H1 (cell line): ENCODE measurements around the gene ALAS1. TPM values are rescaled to one million over a fixed set of nuclear protein-coding genes. Genes with fewer than 3 reads are reported as not detected.

Source experiments
- CTCF ChIA-PET: fragments of 300-600 bp; sonication (Branson Sonifier 250); formaldehyde crosslinking; loops from one replicate; lab custom pipeline; 2021; ENCODE audit not compliant: partially characterized antibody; lab: Charles Lee
- POLR2A ChIA-PET: fragments of 300-600 bp; sonication (Branson Sonifier 250); formaldehyde crosslinking; loops from one replicate; lab custom pipeline; 2021; ENCODE audit warnings: inconsistent platforms; ENCODE audit not compliant: partially characterized antibody; lab: Charles Lee
- DNase-seq, 2 experiments: peaks; one replicate each; pipeline versions ENCODE4 v3.0.0 to v3.0.0-alpha.2; 2010 to 2022; ENCODE audit warnings: low spot score in 2 of 2, low read depth in 1 of 2, mixed read lengths in 1 of 2
- FAIRE-seq: peaks from 2 replicates; lab custom pipeline; 2011; peaks lifted over from hg19 to GRCh38; lab: Jason Lieb, UNC
- H2AFZ ChIP-seq: 2 replicates; pipeline ENCODE4 v1.8.1; 2012; ENCODE audit warnings: low read length, inconsistent platforms
- H2AK5ac ChIP-seq: 2 replicates; pipeline ENCODE4 v1.6.1; 2013; ENCODE audit warnings: low read depth, low read length
- H2BK120ac ChIP-seq: replicated peaks from 2 replicates; pipeline ENCODE3; 2013; ENCODE audit warnings: low read depth, low read length, inconsistent platforms
- H2BK12ac ChIP-seq: 2 replicates; pipeline ENCODE4 v1.6.1; 2013; ENCODE audit warnings: low read depth, low read length
- H2BK15ac ChIP-seq: 2 replicates; pipeline ENCODE4 v1.6.1; 2013; ENCODE audit warnings: low read length
- H2BK20ac ChIP-seq: 2 replicates; pipeline ENCODE4 v1.6.1; 2013; ENCODE audit warnings: low read length
- H2BK5ac ChIP-seq: 2 replicates; pipeline ENCODE4 v1.6.1; 2013; ENCODE audit warnings: low read depth, low read length
- H3K14ac ChIP-seq: 2 replicates; pipeline ENCODE4 v1.6.1; 2013; ENCODE audit warnings: inconsistent platforms; ENCODE audit not compliant: insufficient read length
- H3K18ac ChIP-seq: 2 replicates; pipeline ENCODE4 v1.6.1; 2013; ENCODE audit warnings: low read length; ENCODE audit errors: extremely low read depth
- H3K23ac ChIP-seq: 2 replicates; pipeline ENCODE4 v1.6.1; 2013; ENCODE audit warnings: inconsistent platforms; ENCODE audit not compliant: insufficient read length
- H3K23me2 ChIP-seq: 2 replicates; pipeline ENCODE4 v1.6.1; 2013; ENCODE audit warnings: low read depth, low read length
- H3K27ac ChIP-seq: 2 replicates; pipeline ENCODE4 v1.6.1; 2011; ENCODE audit warnings: low read depth, low read length, inconsistent platforms
- H3K27me3 ChIP-seq, 4 experiments: replicated peaks in 1 of 4; 1 replicate in 1 of 4; 2 replicates in 3 of 4; pipeline versions ENCODE4 v1.6.1 to v1.8.1; 2011 to 2013; ENCODE audit warnings: low read length in 3 of 4, mild to moderate bottlenecking in 3 of 4, inconsistent platforms in 2 of 4, mixed read lengths in 2 of 4, moderate library complexity in 1 of 4; ENCODE audit not compliant: control insufficient read depth in 3 of 4, insufficient read depth in 3 of 4; ENCODE audit errors: extremely low read depth in 1 of 4
- H3K36me3 ChIP-seq, 4 experiments: 2 replicates each; pipeline versions ENCODE4 v1.6.1 to v1.8.1; 2011 to 2013; ENCODE audit warnings: mild to moderate bottlenecking in 4 of 4, low read length in 3 of 4, moderate library complexity in 2 of 4, control low read depth in 1 of 4, inconsistent platforms in 1 of 4; ENCODE audit not compliant: insufficient read depth in 4 of 4, control insufficient read depth in 2 of 4
- H3K4ac ChIP-seq: replicated peaks from 2 replicates; pipeline ENCODE3; 2013; ENCODE audit warnings: low read length, low read depth, mixed read lengths, inconsistent platforms; ENCODE audit not compliant: insufficient read length
- H3K4me1 ChIP-seq, 4 experiments: replicated peaks in 1 of 4; 1 replicate in 1 of 4; 2 replicates in 3 of 4; pipeline versions ENCODE4 v1.6.1 to v1.8.1; 2011 to 2013; ENCODE audit warnings: low read length in 3 of 4, inconsistent platforms in 2 of 4, mixed read lengths in 1 of 4; ENCODE audit not compliant: insufficient read depth in 4 of 4, control insufficient read depth in 3 of 4
- H3K4me2 ChIP-seq, 2 experiments: 2 replicates each; pipeline versions ENCODE4 v1.6.1 to v1.8.1; 2011 to 2013; ENCODE audit warnings: low read depth in 2 of 2, low read length in 2 of 2, control low read depth in 1 of 2, inconsistent platforms in 1 of 2, mild to moderate bottlenecking in 1 of 2; ENCODE audit not compliant: insufficient read depth in 1 of 2
- H3K4me3 ChIP-seq, 4 experiments: fragments of 200-600, 300-600 bp in 1 of 4; sonication (generic), shearing (Covaris generic), sonication (Bioruptor Twin) in 1 of 4; 2 replicates each; pipeline versions ENCODE4 v1.5.1 to v1.8.1; 2011 to 2016; ENCODE audit warnings: low read length in 4 of 4, low read depth in 3 of 4, control low read depth in 2 of 4, inconsistent platforms in 2 of 4, mild to moderate bottlenecking in 2 of 4, mixed read lengths in 1 of 4, moderate library complexity in 1 of 4; ENCODE audit not compliant: insufficient read depth in 2 of 4; ENCODE audit errors: extremely low read depth in 1 of 4
- H3K56ac ChIP-seq: replicated peaks from 2 replicates; pipeline ENCODE3; 2013; ENCODE audit warnings: low read depth, mild to moderate bottlenecking, mixed read lengths, low read length, inconsistent platforms; ENCODE audit not compliant: insufficient read length
- H3K79me1 ChIP-seq: 2 replicates; pipeline ENCODE4 v1.6.1; 2013; ENCODE audit warnings: low read depth, low read length, control low read depth
- H3K79me2 ChIP-seq, 2 experiments: 2 replicates each; pipeline versions ENCODE4 v1.6.1 to v1.8.1; 2012 to 2013; ENCODE audit warnings: low read length in 2 of 2, mild to moderate bottlenecking in 2 of 2, inconsistent platforms in 1 of 2; ENCODE audit not compliant: insufficient read depth in 2 of 2, control insufficient read depth in 1 of 2
- H3K9ac ChIP-seq, 4 experiments: replicated peaks in 1 of 4; 1 replicate in 1 of 4; 2 replicates in 3 of 4; pipeline versions ENCODE4 v1.6.1 to v1.8.1; 2011 to 2013; ENCODE audit warnings: low read depth in 3 of 4, low read length in 3 of 4, control low read depth in 2 of 4, mild to moderate bottlenecking in 2 of 4, moderate library complexity in 2 of 4, inconsistent platforms in 1 of 4; ENCODE audit errors: extremely low read depth in 1 of 4
- H3K9me3 ChIP-seq, 2 experiments: 2 replicates each; pipeline versions ENCODE4 v1.6.1 to v1.8.1; 2012 to 2013; ENCODE audit warnings: mild to moderate bottlenecking in 2 of 2, moderate library complexity in 2 of 2, control low read depth in 1 of 2, inconsistent platforms in 1 of 2, low read depth in 1 of 2, low read length in 1 of 2, mixed read lengths in 1 of 2; ENCODE audit not compliant: insufficient read depth in 2 of 2
- H4K20me1 ChIP-seq, 2 experiments: replicated peaks in 1 of 2; 2 replicates each; pipeline versions ENCODE3 to v1.8.1; 2011 to 2013; ENCODE audit warnings: inconsistent platforms in 2 of 2, low read length in 2 of 2, mild to moderate bottlenecking in 1 of 2; ENCODE audit not compliant: insufficient read depth in 2 of 2, control insufficient read depth in 1 of 2
- H4K5ac ChIP-seq: 2 replicates; pipeline ENCODE4 v1.6.1; 2013; ENCODE audit warnings: low read length, low read depth, mixed read lengths, inconsistent platforms; ENCODE audit not compliant: insufficient read length
- H4K8ac ChIP-seq: 2 replicates; pipeline ENCODE4 v1.8.0; 2013; ENCODE audit warnings: mild to moderate bottlenecking, moderate library complexity, low read length, inconsistent platforms; ENCODE audit not compliant: insufficient read depth; ENCODE audit errors: extremely low read depth
- H4K91ac ChIP-seq: replicated peaks from 2 replicates; pipeline ENCODE3; 2013; ENCODE audit warnings: low read length, mixed read lengths, inconsistent platforms; ENCODE audit not compliant: insufficient read length
- NANOG ChIP-seq: IDR thresholded peaks from 2 replicates; pipeline ENCODE4 v1.6.1; 2011; ENCODE audit warnings: low read length, low read depth, mild to moderate bottlenecking, inconsistent platforms; ENCODE audit not compliant: insufficient read depth, poor library complexity, severe bottlenecking
- SIX5 ChIP-seq: IDR thresholded peaks from 2 replicates; pipeline ENCODE4 v1.6.1; 2011; ENCODE audit warnings: mild to moderate bottlenecking, low read depth, low read length
- SUZ12 ChIP-seq: fragments of 200-600 bp; sonication (generic); IDR thresholded peaks from 2 replicates; pipeline ENCODE4 v1.6.1; 2012; ENCODE audit warnings: mild to moderate bottlenecking, inconsistent platforms, low read length, moderate library complexity, mixed read lengths
- WGBS, 2 experiments: shearing (Covaris generic) in 1 of 2; methylation state at CpG; one replicate each; pipeline versions ENCODE4 v1.1.6 to v1.1.7; 2013 to 2015; ENCODE audit warnings: low lambda C conversion rate in 2 of 2, mixed read lengths in 2 of 2, inconsistent platforms in 1 of 2, low coverage in 1 of 2, missing lambda C conversion rate in 1 of 2; ENCODE audit not compliant: insufficient replicate concordance in 2 of 2, insufficient coverage in 1 of 2, insufficient read length in 1 of 2; ENCODE audit errors: extremely low coverage in 1 of 2, missing lambda C conversion rate in 1 of 2; 5-methylcytosine and 5-hydroxymethylcytosine counted together
- polyA plus RNA-seq, 7 experiments: library from polyadenylated mRNA; depleted of rRNA in 3 of 7; stranded (reverse) in 5 of 7; unstranded in 2 of 7; fragments of >200 nt in 5 of 7; fragments of 200-250 nt in 2 of 7; gene quantifications; 1 replicate in 5 of 7; 2 replicates in 1 of 7; 4 replicates in 1 of 7; pipeline versions ENCODE4 v1.2.1 to v1.2.3, GENCODE V29; 2011 to 2013; ENCODE audit warnings: missing spikeins in 2 of 7, mixed read lengths in 2 of 7
- total RNA-seq: library from RNA; stranded (reverse); fragmentation: NEBNext Ultra II Directional; extraction: Animal tissue kit (Norgen Biotek cat#: 25700); gene quantifications from 2 replicates; pipeline ENCODE4 v1.2.1, GENCODE V29; 2021

Gene ALAS1
- total and polyA plus RNA-seq, 2 of the 8 experiments (the other 6 are each of a cell fraction or from before 2014, with no cell fraction given) = 45.9 to 84.4 TPM

GRCh38 chr3:52197499-52197841 lies 490 bp upstream of the ALAS1 start:
- Histone ChIP-seq H3K79me2 (peaks cover 0 to 8% of the 10 kb centered on the region in 2 experiments; a peak in 2 of 4 replicates), H2BK120ac (peak overlapping the region; percentile 48), H4K91ac (peak overlapping the region; percentile 93), H3K27ac (peak overlapping the region; percentile 41; the same call in 1 of the 2 replicates), H3K23ac (no peak overlapping the region), H2AFZ (peak overlapping the region; percentile 95), H3K79me1 (no peaks in the 10 kb centered on the region; the same call in none of the 2 replicates), H3K14ac (no peak overlapping the region), H4K5ac (peak overlapping the region; percentile 69), H3K4me1 (peaks cover 0 to 12% (median 7%) of the 10 kb centered on the region in 4 experiments; a peak in 6 of 7 replicates), H2BK5ac (peak overlapping the region; percentile 76), H4K20me1 (peaks cover 0 to 3% of the 10 kb centered on the region in 2 experiments), H2BK20ac (peak overlapping the region; percentile 61; the same call in 1 of the 2 replicates), H3K4ac (peak overlapping the region; percentile 28), H2BK12ac (peak overlapping the region; percentile 27; the same call in 1 of the 2 replicates), H4K8ac (peak overlapping the region; percentile 81), H3K23me2 (peaks cover 4% of the 10 kb centered on the region; the same call in 1 of the 2 replicates), H3K4me2 (peak overlapping the region; percentile 92 to 93), H3K27me3 (peaks cover 0 to 3% (median under 1%) of the 10 kb centered on the region in 4 experiments; a peak in 4 of 7 replicates), H3K4me3 (peak overlapping the region; percentile 22 to 94 (median 60); a peak in 6 of 8 replicates), H3K36me3 (peaks cover 1 to 23% (median 7%) of the 10 kb centered on the region in 4 experiments), H3K18ac (peak overlapping the region; percentile 55), H2AK5ac (0 out of 2 replicates have a peak overlapping the region, but pooled peaks have one; percentile 82), H3K9ac (peak overlapping the region in 2 of 4 experiments; percentile 47 to 49; a peak in 2 of 7 replicates), H3K9me3 (no peaks in the 10 kb centered on the region), H3K56ac (no peak overlapping the region), H2BK15ac (0 out of 2 replicates have a peak overlapping the region, but pooled peaks have one; percentile 36)
- no peak for DNase-seq
- POLR2A ChIA-PET = interaction anchor here (0.7 to 2.1 kb wide), 4 partner anchors 27 to 81 kb away, joined by 3 to 14 read pairs (median 5); partner anchors contain the start of genes POC1A, TWF2 and WDR82
- CTCF ChIA-PET = interaction anchor here (0.6 to 2.4 kb wide), 11 partner anchors 9 to 503 kb away, joined by 3 to 8 read pairs (median 4); no protein-coding TSS in a partner anchor
- TF ChIP-seq SIX5 (no peak), SUZ12 (no peak), NANOG (no peak)
- 63% methylated on average over 10 of the region's 10 CpGs; no CpG with 5 or more reads in 1 of the 2 experiments for WGBS, 2 experiments
- no peak for FAIRE-seq
